ENCODE measurements around the gene TMEM94. TPM values are rescaled to one million over a fixed set of nuclear protein-coding genes. Genes with fewer than 3 reads are reported as not detected.
"Not testable (repeated sequence)": the region's sequence is repeated elsewhere in the genome, so short reads cannot be mapped to it uniquely, and the experiment has no call there.

The TMEM94 gene
- total and polyA plus RNA-seq, 5 donors from 2014 or later, result 4.0 to 94.7 (median 7.1) TPM

GRCh38 chr17:75517297-75517865 is 60.9 kb downstream of the TMEM94 start:
- no peak for ATAC-seq (ENCODE audit: low read depth in 2 of 2)
- no peaks in the 10 kb centered on the region for H3K9me3 ChIP-seq (ENCODE audit: control insufficient read depth in 2 of 2, low read length in 2 of 2)
- H3K4me1 Mint-ChIP-seq, result peaks cover 9 to 27% (median 15%) of the 10 kb centered on the region in 4 donors
- peaks cover 37% of the 10 kb centered on the region for H3K4me1 ChIP-seq (ENCODE audit: control insufficient read depth, insufficient read depth, low read length, poor library complexity, severe bottlenecking)
- no peaks in the 10 kb centered on the region for H3K27me3 ChIP-seq (ENCODE audit: control insufficient read depth, insufficient read depth, low read length)
- peak overlapping the region; percentile 58 for H3K27ac ChIP-seq (ENCODE audit: insufficient read depth, low read length, poor library complexity, severe bottlenecking)
- H3K4me3 Mint-ChIP-seq, result peak overlapping the region; percentile 77 to 90 (median 86)
- H3K9me3 Mint-ChIP-seq, result no peaks in the 10 kb centered on the region
- H3K36me3 ChIP-seq (ENCODE audit: control insufficient read depth, insufficient read depth, low read length), result peaks cover 6% of the 10 kb centered on the region
- H3K27me3 Mint-ChIP-seq, result peaks cover 10% of the 10 kb centered on the region
- H3K4me3 ChIP-seq (ENCODE audit: low read depth, low read length), result peak overlapping the region; percentile 77
- peak overlapping the region; percentile 88 to 97 (median 94) for H3K27ac Mint-ChIP-seq
- peaks cover 4% of the 10 kb centered on the region for H3K36me3 Mint-ChIP-seq
- peak in 1 of 3 donors; percentile 47 for DNase-seq

GRCh38 chr17:75518201-75518600 is 61.8 kb downstream of the TMEM94 start:
- H3K9me3 Mint-ChIP-seq, result no peaks in the 10 kb centered on the region
- H3K4me1 Mint-ChIP-seq, result peaks cover 9 to 27% (median 15%) of the 10 kb centered on the region in 4 donors
- Histone ChIP-seq H3K4me3 (ENCODE audit: low read depth, low read length) (peak overlapping the region; percentile 77), H3K9me3 (ENCODE audit: control insufficient read depth in 2 of 2, low read length in 2 of 2) (no peaks in the 10 kb centered on the region), H3K36me3 (ENCODE audit: control insufficient read depth, insufficient read depth, low read length) (peaks cover 7% of the 10 kb centered on the region), H3K4me1 (ENCODE audit: control insufficient read depth, insufficient read depth, low read length, poor library complexity, severe bottlenecking) (peaks cover 37% of the 10 kb centered on the region), H3K27me3 (ENCODE audit: control insufficient read depth, insufficient read depth, low read length) (no peaks in the 10 kb centered on the region), H3K27ac (ENCODE audit: insufficient read depth, low read length, poor library complexity, severe bottlenecking) (peak overlapping the region; percentile 58)
- H3K27ac Mint-ChIP-seq, result peak overlapping the region; percentile 88 to 94 (median 92)
- DNase-seq, result peak in 2 of 3 donors; percentile 78 to 84
- peaks cover 5% of the 10 kb centered on the region for H3K27me3 Mint-ChIP-seq
- peaks cover 6% of the 10 kb centered on the region for H3K36me3 Mint-ChIP-seq
- ATAC-seq (ENCODE audit: low read depth in 2 of 2), result peak; percentile 40 to 43
- H3K4me3 Mint-ChIP-seq, result peak overlapping the region; percentile 77 to 90 (median 86)

- no peaks in the 10 kb centered on the region for H3K27me3 Mint-ChIP-seq
- Histone ChIP-seq H3K4me3 (ENCODE audit: low read depth, low read length) (no peak overlapping the region), H3K9me3 (ENCODE audit: control insufficient read depth in 2 of 2, low read length in 2 of 2) (no peaks in the 10 kb centered on the region), H3K36me3 (ENCODE audit: control insufficient read depth, insufficient read depth, low read length) (peaks cover 11% of the 10 kb centered on the region), H3K4me1 (ENCODE audit: control insufficient read depth, insufficient read depth, low read length, poor library complexity, severe bottlenecking) (peaks cover 37% of the 10 kb centered on the region), H3K27me3 (ENCODE audit: control insufficient read depth, insufficient read depth, low read length) (no peaks in the 10 kb centered on the region), H3K27ac (ENCODE audit: insufficient read depth, low read length, poor library complexity, severe bottlenecking) (no peak overlapping the region)
- peak overlapping the region; percentile 77 to 90 (median 86) for H3K4me3 Mint-ChIP-seq
- H3K27ac Mint-ChIP-seq, result peak overlapping the region in 1 of 3 donors; percentile 94
- no peak for ATAC-seq (ENCODE audit: low read depth in 2 of 2)
- H3K9me3 Mint-ChIP-seq, result no peaks in the 10 kb centered on the region
- DNase-seq, result no peak
- peaks cover 7% of the 10 kb centered on the region for H3K36me3 Mint-ChIP-seq
- peaks cover 9 to 27% (median 15%) of the 10 kb centered on the region in 4 donors for H3K4me1 Mint-ChIP-seq
Measured at GRCh38 chr17:75518983-75519537, 62.6 kb downstream of the TMEM94 start.

GRCh38 chr17:75520413-75520812 is 64.0 kb downstream of the TMEM94 start:
- H3K36me3 Mint-ChIP-seq, H3K27ac Mint-ChIP-seq, H3K27me3 Mint-ChIP-seq: not testable (repeated sequence)

DNA sequence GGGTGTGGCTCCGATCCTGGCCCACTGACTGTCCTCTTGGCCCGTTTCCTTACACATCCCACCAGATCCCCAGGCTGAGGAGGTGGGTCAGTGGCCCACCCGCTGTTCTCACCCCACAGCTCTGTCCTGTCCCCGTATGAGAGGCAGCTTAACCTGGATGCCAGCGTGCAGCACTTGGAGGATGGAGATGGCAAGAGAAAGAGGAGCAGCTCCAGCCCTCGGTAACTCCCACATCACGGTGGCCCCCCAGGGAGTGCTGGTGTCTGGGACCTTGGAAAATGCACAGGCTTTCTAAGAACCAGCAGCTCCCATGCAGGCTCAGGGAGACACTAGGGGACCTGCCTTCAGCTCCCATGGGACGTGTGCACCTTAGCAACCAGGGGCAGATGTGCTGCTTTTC is 64.9 kb downstream of the TMEM94 start:
- Histone ChIP-seq H3K9me3 (ENCODE audit: control insufficient read depth in 2 of 2, low read length in 2 of 2) (no peaks in the 10 kb centered on the region), H3K27me3 (ENCODE audit: control insufficient read depth, insufficient read depth, low read length) (no peaks in the 10 kb centered on the region), H3K4me1 (ENCODE audit: control insufficient read depth, insufficient read depth, low read length, poor library complexity, severe bottlenecking) (peaks cover 40% of the 10 kb centered on the region), H3K36me3 (ENCODE audit: control insufficient read depth, insufficient read depth, low read length) (peaks cover 11% of the 10 kb centered on the region), H3K4me3 (ENCODE audit: low read depth, low read length) (no peak overlapping the region), H3K27ac (ENCODE audit: insufficient read depth, low read length, poor library complexity, severe bottlenecking) (no peak overlapping the region)
- H3K27me3 Mint-ChIP-seq, result no peaks in the 10 kb centered on the region
- peak overlapping the region in 1 of 4 donors; percentile 88 for H3K4me3 Mint-ChIP-seq
- DNase-seq (no peak), ATAC-seq (ENCODE audit: low read depth in 2 of 2) (no peak)
- peaks cover 7% of the 10 kb centered on the region for H3K36me3 Mint-ChIP-seq
- H3K9me3 Mint-ChIP-seq, result no peaks in the 10 kb centered on the region
- H3K4me1 Mint-ChIP-seq, result peaks cover 9 to 32% (median 16%) of the 10 kb centered on the region in 4 donors
- H3K27ac Mint-ChIP-seq, result no peak overlapping the region

More at GRCh38 chr17:75520413-75520812, 64.0 kb downstream of the TMEM94 start:
- not testable (repeated sequence) for DNase-seq; ATAC-seq (ENCODE audit: low read depth in 2 of 2); H3K9me3 Mint-ChIP-seq; H3K4me3 ChIP-seq (ENCODE audit: low read depth, low read length); H3K9me3 ChIP-seq (ENCODE audit: control insufficient read depth in 2 of 2, low read length in 2 of 2); H3K27me3 ChIP-seq (ENCODE audit: control insufficient read depth, insufficient read depth, low read length); H3K27ac ChIP-seq (ENCODE audit: insufficient read depth, low read length, poor library complexity, severe bottlenecking)
- Mint-ChIP-seq H3K4me3 (peak overlapping the region in 1 of 4 donors; percentile 88), H3K4me1 (peaks cover 9 to 30% (median 15%) of the 10 kb centered on the region in 4 donors)
- Histone ChIP-seq H3K36me3 (ENCODE audit: control insufficient read depth, insufficient read depth, low read length) (peaks cover 11% of the 10 kb centered on the region), H3K4me1 (ENCODE audit: control insufficient read depth, insufficient read depth, low read length, poor library complexity, severe bottlenecking) (peaks cover 39% of the 10 kb centered on the region)

DNA sequence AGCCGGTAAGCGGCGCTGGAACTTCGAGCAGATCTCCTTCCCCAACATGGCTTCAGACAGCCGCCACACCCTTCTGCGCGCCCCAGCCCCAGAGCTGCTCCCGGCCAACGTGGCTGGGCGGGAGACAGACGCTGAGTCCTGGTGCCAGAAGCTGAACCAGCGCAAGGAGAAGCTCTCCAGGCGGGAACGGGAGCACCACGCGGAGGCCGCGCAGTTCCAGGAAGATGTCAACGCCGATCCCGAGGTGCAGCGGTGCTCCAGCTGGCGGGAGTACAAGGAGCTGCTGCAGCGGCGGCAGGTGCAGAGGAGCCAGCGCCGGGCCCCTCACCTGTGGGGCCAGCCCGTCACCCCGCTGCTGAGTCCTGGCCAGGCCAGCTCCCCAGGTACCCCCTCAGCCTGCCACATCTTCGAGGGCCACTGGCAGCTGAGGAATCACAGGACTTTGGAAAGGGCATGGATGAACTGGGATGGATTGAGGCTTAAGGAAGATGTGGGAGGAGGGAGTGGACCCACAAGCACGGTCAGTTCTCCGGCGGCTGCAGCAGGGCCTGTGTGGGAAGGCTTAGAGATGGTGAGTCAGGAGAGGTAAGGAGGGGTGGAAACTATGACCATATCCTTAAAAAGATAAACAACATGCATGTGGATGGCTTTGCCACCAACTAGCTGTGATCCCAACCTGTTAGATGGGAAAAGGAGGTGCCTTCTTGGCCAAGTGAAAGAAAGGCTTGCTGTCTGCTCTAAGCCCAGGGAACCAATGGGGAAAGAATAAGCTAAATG is 65.7 kb downstream of the TMEM94 start:
- Histone ChIP-seq H3K27ac (ENCODE audit: insufficient read depth, low read length, poor library complexity, severe bottlenecking) (no peak overlapping the region), H3K4me3 (ENCODE audit: low read depth, low read length) (no peak overlapping the region), H3K36me3 (ENCODE audit: control insufficient read depth, insufficient read depth, low read length) (peaks cover 11% of the 10 kb centered on the region), H3K4me1 (ENCODE audit: control insufficient read depth, insufficient read depth, low read length, poor library complexity, severe bottlenecking) (peaks cover 39% of the 10 kb centered on the region), H3K27me3 (ENCODE audit: control insufficient read depth, insufficient read depth, low read length) (no peaks in the 10 kb centered on the region), H3K9me3 (ENCODE audit: control insufficient read depth in 2 of 2, low read length in 2 of 2) (no peaks in the 10 kb centered on the region)
- no peak for ATAC-seq (ENCODE audit: low read depth in 2 of 2)
- H3K9me3 Mint-ChIP-seq, result no peaks in the 10 kb centered on the region
- no peaks in the 10 kb centered on the region for H3K27me3 Mint-ChIP-seq
- no peak for DNase-seq
- H3K4me3 Mint-ChIP-seq, result peak overlapping the region in 1 of 4 donors; percentile 15
- H3K36me3 Mint-ChIP-seq, result peaks cover 7% of the 10 kb centered on the region
- H3K27ac Mint-ChIP-seq, result no peak overlapping the region
- H3K4me1 Mint-ChIP-seq, result peaks cover 9 to 38% (median 24%) of the 10 kb centered on the region in 4 donors

DNA sequence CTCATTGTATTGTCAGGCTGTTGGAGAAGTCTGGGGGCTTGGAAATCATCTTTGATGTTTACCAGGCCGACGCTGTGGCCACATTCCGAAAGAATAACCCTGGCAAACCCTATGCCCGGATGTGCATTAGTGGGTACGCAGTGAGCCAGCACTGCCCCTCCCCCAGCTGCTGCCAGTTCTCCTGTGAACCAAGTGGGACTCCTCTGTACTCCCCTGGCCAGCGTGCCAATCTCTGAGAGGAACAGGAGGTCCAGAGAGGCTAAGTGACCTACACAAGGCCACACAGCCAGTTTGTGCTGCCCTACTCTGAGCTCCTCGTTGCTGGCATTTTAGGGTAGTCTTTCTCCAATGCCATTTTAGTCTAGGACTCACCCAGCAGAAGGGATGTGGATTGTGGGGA is 67.2 kb downstream of the TMEM94 start:
- peaks cover 4% of the 10 kb centered on the region for H3K36me3 Mint-ChIP-seq
- Histone ChIP-seq H3K4me3 (ENCODE audit: low read depth, low read length) (no peak overlapping the region), H3K4me1 (ENCODE audit: control insufficient read depth, insufficient read depth, low read length, poor library complexity, severe bottlenecking) (peaks cover 24% of the 10 kb centered on the region), H3K27ac (ENCODE audit: insufficient read depth, low read length, poor library complexity, severe bottlenecking) (no peak overlapping the region), H3K9me3 (ENCODE audit: control insufficient read depth in 2 of 2, low read length in 2 of 2) (no peaks in the 10 kb centered on the region), H3K27me3 (ENCODE audit: control insufficient read depth, insufficient read depth, low read length) (no peaks in the 10 kb centered on the region), H3K36me3 (ENCODE audit: control insufficient read depth, insufficient read depth, low read length) (peaks cover 11% of the 10 kb centered on the region)
- no peak for ATAC-seq (ENCODE audit: low read depth in 2 of 2)
- no peak for DNase-seq
- peaks cover 2 to 25% (median 12%) of the 10 kb centered on the region in 4 donors for H3K4me1 Mint-ChIP-seq
- peak overlapping the region in 2 of 4 donors; percentile 39 to 85 for H3K4me3 Mint-ChIP-seq
- no peaks in the 10 kb centered on the region for H3K9me3 Mint-ChIP-seq
- H3K27me3 Mint-ChIP-seq, result no peaks in the 10 kb centered on the region
- H3K27ac Mint-ChIP-seq, result no peak overlapping the region

Data from CD4-positive, CD25-positive, alpha-beta regulatory T cell (primary cell).